GM19351 (cell line): Measurements from ENCODE around the gene WLS.

Experiments used
- ATAC-seq: cut with Tn5 transposase; IDR thresholded peaks from one replicate; pipeline ENCODE4 v1.9.1; 2021; ENCODE audit warnings: mild to moderate bottlenecking, moderate library complexity; ENCODE audit not compliant: unreplicated experiment

Gene WLS

GRCh38 chr1:68202239-68202832 is 30.0 kb downstream of the WLS start:
- no peak for ATAC-seq

- ATAC-seq: no peak
Observed at GRCh38 chr1:68201546-68202238, 30.6 kb downstream of the WLS start.

- ATAC-seq: no peak
Observed at GRCh38 chr1:68199603-68200002, 32.7 kb downstream of the WLS start.

- ATAC-seq: no peak
Observed at GRCh38 chr1:68198752-68199151, 33.6 kb downstream of the WLS start.

- no peak for ATAC-seq
Observed at GRCh38 chr1:68197891-68198290, 34.4 kb downstream of the WLS start.

- no peak for ATAC-seq
Observed at GRCh38 chr1:68197461-68197860, 34.9 kb downstream of the WLS start.

- no peak for ATAC-seq
Observed at GRCh38 chr1:68196676-68197075, 35.6 kb downstream of the WLS start.

- no peak for ATAC-seq
Observed at GRCh38 chr1:68191717-68192116, 40.6 kb downstream of the WLS start.

- no peak for ATAC-seq
Observed at GRCh38 chr1:68188644-68189340, 43.5 kb downstream of the WLS start.

GRCh38 chr1:68188060-68188538 is 44.2 kb downstream of the WLS start:
- peak; percentile 83 for ATAC-seq

- no peak for ATAC-seq
Observed at GRCh38 chr1:68185743-68186142, 46.6 kb downstream of the WLS start.

GRCh38 chr1:68183895-68184294 is 48.4 kb downstream of the WLS start:
- ATAC-seq: no peak

GRCh38 chr1:68181165-68181556 is 51.2 kb downstream of the WLS start:
- peak; percentile 28 for ATAC-seq

GRCh38 chr1:68180441-68181164 is 51.7 kb downstream of the WLS start:
- peak; percentile 53 for ATAC-seq

- peak; percentile 73 for ATAC-seq
Observed at GRCh38 chr1:68178821-68179490, 53.4 kb downstream of the WLS start.

- no peak for ATAC-seq
Observed at GRCh38 chr1:68175621-68176398, 56.5 kb downstream of the WLS start.

- ATAC-seq: no peak
Observed at GRCh38 chr1:68174738-68175113, 57.6 kb downstream of the WLS start.

- ATAC-seq: no peak
Observed at GRCh38 chr1:68173936-68174737, 58.2 kb downstream of the WLS start.

GRCh38 chr1:68173283-68173935 is 58.9 kb downstream of the WLS start:
- ATAC-seq: no peak
